AG04450 (cell line): ENCODE data around the gene NDN. TPM values are rescaled to one million over a fixed set of nuclear protein-coding genes. Genes with fewer than 3 reads are reported as not detected.

Source experiments
- CTCF ChIA-PET: fragments of 300-600, 350-600 bp; formaldehyde crosslinking; extraction: SDS; loops from one replicate; lab custom pipeline; 2022; ENCODE audit warnings: antibody characterized with exemption, inconsistent platforms; lab: Charles Lee
- POLR2A ChIA-PET: fragments of 350-600 bp; formaldehyde crosslinking; extraction: SDS; loops from one replicate; lab custom pipeline; 2021; ENCODE audit warnings: antibody characterized with exemption, inconsistent platforms; lab: Yijun Ruan, JAX
- DNase-seq: peaks from one replicate; pipeline ENCODE4 v3.0.0-alpha.2; 2011; ENCODE audit warnings: low read depth, low spot score
- H3K27ac ChIP-seq: one replicate; pipeline ENCODE4 v1.5.1; 2012; ENCODE audit warnings: low read depth, low read length, control low read depth
- H3K27me3 ChIP-seq: one replicate; pipeline ENCODE4 v1.6.0; 2012; ENCODE audit warnings: low read length; ENCODE audit not compliant: control insufficient read depth, insufficient read depth
- H3K4me3 ChIP-seq: 2 replicates; pipeline ENCODE4 v1.5.1; 2011; ENCODE audit warnings: mild to moderate bottlenecking, low read depth, low read length, control low read depth
- H3K9me3 ChIP-seq: 2 replicates; pipeline ENCODE4 v1.5.1; 2012; ENCODE audit warnings: low read length; ENCODE audit not compliant: control insufficient read depth, insufficient read depth
- CTCF ChIP-seq: IDR thresholded peaks from 2 replicates; pipeline ENCODE4 v1.5.1; 2011; ENCODE audit warnings: low read depth, low read length, control low read depth, inconsistent platforms
- polyA plus RNA-seq: library from polyadenylated mRNA; depleted of rRNA; stranded (reverse); fragments of >200 nt; gene quantifications from 2 replicates; pipeline ENCODE4 v1.2.3, GENCODE V29; 2011

Gene NDN
- polyA plus RNA-seq, 1 experiment: 64.8 TPM

GRCh38 chr15:23695282-23695681, 8.2 kb upstream of the NDN start:
- no peak for DNase-seq
- CTCF ChIA-PET: no interaction called here

GRCh38 chr15:23694592-23694991, 7.5 kb upstream of the NDN start:
- H3K4me3 ChIP-seq: no peak overlapping the region
- ChIA-PET POLR2A (no interaction called here), CTCF (no interaction called here)
- no peak for TF ChIP-seq CTCF
- DNase-seq: no peak
- H3K9me3 ChIP-seq: 0 out of 2 replicates have a peak, but pooled peaks cover 5% of the 10 kb centered on the region
- no peak overlapping the region for H3K27ac ChIP-seq
- no peaks in the 10 kb centered on the region for H3K27me3 ChIP-seq

More at GRCh38 chr15:23695282-23695681, 8.2 kb upstream of the NDN start:
- POLR2A ChIA-PET: no interaction called here
- H3K27ac ChIP-seq: no peak overlapping the region
- H3K27me3 ChIP-seq: no peaks in the 10 kb centered on the region
- no peak for TF ChIP-seq CTCF
- no peak overlapping the region for H3K4me3 ChIP-seq
- 0 out of 2 replicates have a peak, but pooled peaks cover 5% of the 10 kb centered on the region for H3K9me3 ChIP-seq

DNA sequence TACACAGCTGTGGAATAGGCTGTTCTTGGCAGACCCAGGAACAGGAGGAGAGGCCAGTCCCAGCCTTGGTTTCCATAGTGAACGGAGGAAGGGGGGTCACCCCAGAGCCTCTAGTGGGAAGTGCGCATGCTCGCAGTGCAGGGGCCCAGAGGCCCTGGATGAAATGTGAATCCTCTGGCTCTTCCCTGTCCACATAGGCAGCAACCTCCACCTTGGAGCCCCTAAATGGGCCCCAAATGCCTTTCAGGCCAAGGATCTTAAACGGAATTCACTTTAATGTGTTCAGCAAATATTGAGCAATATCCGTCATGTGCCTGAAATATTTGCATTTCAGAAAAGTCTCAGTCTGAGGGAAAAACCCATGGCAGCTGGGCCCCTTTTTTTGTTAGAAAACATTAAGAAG, 3.3 kb upstream of the NDN start:
- H3K27ac ChIP-seq: no peak overlapping the region

GRCh38 chr15:23690015-23690414, 2.9 kb upstream of the NDN start:
- no peak for TF ChIP-seq CTCF
- CTCF ChIA-PET: interaction anchor here (1.1 kb wide), 1 partner anchor 167 kb away, joined by 3 read pairs; no protein-coding TSS in a partner anchor
- H3K27me3 ChIP-seq: no peaks in the 10 kb centered on the region
- H3K4me3 ChIP-seq: no peak overlapping the region
- H3K27ac ChIP-seq: no peak overlapping the region
- no peak for DNase-seq
- POLR2A ChIA-PET: interaction anchor here (0.6 kb wide), 1 partner anchor 299 kb away, joined by 7 read pairs; no protein-coding TSS in a partner anchor
- H3K9me3 ChIP-seq: peaks cover 12% of the 10 kb centered on the region

More for the DNA sequence above, 3.3 kb upstream of the NDN start:
- H3K9me3 ChIP-seq: peaks cover 12% of the 10 kb centered on the region
- POLR2A ChIA-PET: interaction anchor here (0.6 kb wide), 1 partner anchor 298 kb away, joined by 7 read pairs; no protein-coding TSS in a partner anchor
- peak; percentile 49 for DNase-seq
- H3K4me3 ChIP-seq: no peak overlapping the region
- no peaks in the 10 kb centered on the region for H3K27me3 ChIP-seq
- TF ChIP-seq CTCF: no peak
- CTCF ChIA-PET: interaction anchor here (1.1 kb wide), 1 partner anchor 167 kb away, joined by 3 read pairs; no protein-coding TSS in a partner anchor

DNA sequence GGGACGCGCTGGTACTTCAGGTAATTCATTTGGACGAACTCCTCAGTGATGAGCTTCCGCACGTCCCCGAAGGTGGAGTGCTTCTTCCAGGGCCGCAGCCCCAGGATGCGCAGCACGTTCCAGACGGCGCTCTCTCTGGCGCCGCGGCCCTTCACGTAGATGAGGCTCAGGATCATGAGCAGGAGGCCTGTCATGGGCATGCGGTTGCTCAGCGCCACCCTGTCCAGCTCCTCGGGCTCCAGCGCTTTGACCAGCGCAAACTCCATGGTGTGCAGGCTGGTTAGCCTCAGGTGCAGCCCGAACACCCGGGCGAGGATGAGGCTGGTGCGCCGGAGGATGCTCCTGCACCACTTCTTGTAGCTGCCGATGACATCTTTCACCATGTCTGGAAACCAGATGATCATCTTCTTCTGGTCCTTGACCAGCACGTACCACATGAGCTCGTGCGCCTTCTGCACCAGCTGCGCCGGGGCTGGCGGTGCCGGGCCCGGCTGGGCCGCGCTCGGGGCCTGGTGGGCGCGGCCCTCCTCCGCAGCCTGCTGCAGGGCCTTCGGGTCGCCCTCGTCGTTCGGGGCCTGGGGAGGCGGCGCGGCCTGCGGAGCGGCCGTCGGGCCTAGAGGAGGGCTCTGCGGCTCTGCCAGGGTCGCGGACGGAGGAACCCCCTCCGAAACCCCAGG, 501 bp downstream of the NDN start:
- Histone ChIP-seq H3K27ac (no peak overlapping the region), H3K27me3 (no peaks in the 10 kb centered on the region), H3K4me3 (peak overlapping the region; percentile 66), H3K9me3 (peaks cover 23% of the 10 kb centered on the region)
- POLR2A ChIA-PET: no interaction called here
- CTCF ChIA-PET: interaction anchor here (1.0 kb wide), 1 partner anchor 172 kb away, joined by 4 read pairs; no protein-coding TSS in a partner anchor
- no peak for TF ChIP-seq CTCF
- no peak for DNase-seq
